Subcutaneous adipose tissue (tissue), 4 donors: ENCODE measurements around the gene NEGR1. TPM values are rescaled to one million over a fixed set of nuclear protein-coding genes. Genes with fewer than 3 reads are reported as not detected.

Source experiments
- total RNA-seq, 4 donors: library from RNA; depleted of rRNA; stranded (reverse); fragments of >200 nt; gene quantifications; one replicate each; pipeline ENCODE4 v1.1.0, GENCODE V29; 2016
- TF ChIP-seq, protein P1 (sequence below): fragments of 450-650 bp; IDR thresholded peaks from one replicate; pipeline ENCODE4 v1.5.1; 2016; ENCODE audit warnings: low read depth, mild to moderate bottlenecking, control low read depth, antibody characterized with exemption, moderate library complexity

Gene NEGR1
- total RNA-seq, 4 donors from 2014 or later: 18.6 to 42.9 (median 35.3) TPM

DNA sequence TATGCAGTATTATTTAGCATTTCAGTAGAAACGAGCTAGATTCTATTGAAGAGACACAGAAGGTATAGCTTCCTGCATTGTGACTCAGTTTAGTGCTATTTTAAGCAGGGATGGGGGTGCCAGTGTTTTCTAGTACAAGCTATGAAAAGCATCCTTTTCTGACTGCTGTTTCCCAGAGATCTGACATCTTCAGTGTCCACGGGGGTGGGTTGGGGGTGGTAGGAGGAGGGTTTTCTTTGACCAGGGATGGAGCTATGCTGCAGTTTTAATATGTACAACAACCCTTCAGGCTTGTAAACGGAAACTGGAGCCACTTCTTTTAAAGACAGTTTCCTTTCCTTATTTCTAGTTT is 2.7 kb upstream of the NEGR1 start:
- TF ChIP-seq, protein P1, sequence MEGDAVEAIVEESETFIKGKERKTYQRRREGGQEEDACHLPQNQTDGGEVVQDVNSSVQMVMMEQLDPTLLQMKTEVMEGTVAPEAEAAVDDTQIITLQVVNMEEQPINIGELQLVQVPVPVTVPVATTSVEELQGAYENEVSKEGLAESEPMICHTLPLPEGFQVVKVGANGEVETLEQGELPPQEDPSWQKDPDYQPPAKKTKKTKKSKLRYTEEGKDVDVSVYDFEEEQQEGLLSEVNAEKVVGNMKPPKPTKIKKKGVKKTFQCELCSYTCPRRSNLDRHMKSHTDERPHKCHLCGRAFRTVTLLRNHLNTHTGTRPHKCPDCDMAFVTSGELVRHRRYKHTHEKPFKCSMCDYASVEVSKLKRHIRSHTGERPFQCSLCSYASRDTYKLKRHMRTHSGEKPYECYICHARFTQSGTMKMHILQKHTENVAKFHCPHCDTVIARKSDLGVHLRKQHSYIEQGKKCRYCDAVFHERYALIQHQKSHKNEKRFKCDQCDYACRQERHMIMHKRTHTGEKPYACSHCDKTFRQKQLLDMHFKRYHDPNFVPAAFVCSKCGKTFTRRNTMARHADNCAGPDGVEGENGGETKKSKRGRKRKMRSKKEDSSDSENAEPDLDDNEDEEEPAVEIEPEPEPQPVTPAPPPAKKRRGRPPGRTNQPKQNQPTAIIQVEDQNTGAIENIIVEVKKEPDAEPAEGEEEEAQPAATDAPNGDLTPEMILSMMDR: no peak

GRCh38 chr1:72284348-72285073 is 2.2 kb upstream of the NEGR1 start:
- TF ChIP-seq, protein P1: no peak

- TF ChIP-seq, protein P1: no peak
Observed at GRCh38 chr1:72284084-72284347, 1.7 kb upstream of the NEGR1 start.

- TF ChIP-seq, protein P1: no peak
Observed at GRCh38 chr1:72283307-72284083, 1.2 kb upstream of the NEGR1 start.

DNA sequence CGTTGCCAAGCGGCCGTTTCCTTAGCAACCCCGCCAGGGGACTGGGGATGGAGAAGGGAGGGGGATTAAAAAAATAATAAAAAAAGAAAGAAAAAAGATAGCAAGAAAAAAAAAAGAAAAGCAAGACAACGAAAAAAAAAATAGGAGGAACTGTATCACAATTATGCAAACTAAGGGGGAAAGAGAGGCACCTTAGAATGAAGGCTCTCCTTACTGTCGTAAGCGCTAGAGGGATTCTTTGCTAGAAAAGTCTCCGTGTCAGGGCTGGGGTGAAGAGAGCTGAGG is 625 bp upstream of the NEGR1 start:
- TF ChIP-seq, protein P1: no peak

DNA sequence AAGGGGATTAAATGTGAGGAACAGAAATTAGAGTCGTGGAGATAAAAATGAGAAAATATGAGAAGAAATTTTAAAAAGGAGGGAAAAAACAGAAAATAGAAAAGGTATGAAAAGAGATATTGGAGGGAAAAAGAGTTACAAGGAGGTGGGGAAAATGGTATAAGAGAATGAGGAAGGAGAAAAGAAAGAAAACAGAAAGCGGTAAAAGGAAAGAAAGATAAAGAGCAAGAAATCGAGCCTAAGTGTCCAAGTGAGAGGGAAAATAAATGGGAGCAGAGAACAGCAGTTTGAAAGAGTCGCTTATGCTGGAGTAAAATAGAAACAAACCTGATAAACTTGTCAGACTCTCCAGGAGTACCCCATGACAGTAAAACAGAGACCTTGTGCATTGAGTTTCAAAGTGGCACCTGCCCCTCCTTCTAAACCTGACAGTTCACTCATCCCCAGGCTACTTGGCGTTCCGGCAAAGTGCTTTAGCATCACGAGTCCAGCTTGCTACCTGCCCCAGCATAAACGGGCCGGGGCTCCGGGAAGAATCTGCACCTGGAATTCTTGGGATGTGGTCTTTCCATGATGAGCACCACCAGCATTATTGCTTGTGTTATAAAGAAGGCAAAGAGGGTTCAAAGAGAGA is 585 bp downstream of the NEGR1 start:
- TF ChIP-seq, protein P1: no peak

- TF ChIP-seq, protein P1: no peak
Observed at GRCh38 chr1:72281144-72281543, 1.2 kb downstream of the NEGR1 start.
